ENCODE data around the gene MIEF2. TPM values are rescaled to one million over a fixed set of nuclear protein-coding genes. Genes with fewer than 3 reads are reported as not detected.
A peak's percentile ranks its signal among the peaks of the same experiment; 100 is the strongest.

MIEF2 gene
- polyA plus RNA-seq, 3 donors = 3.5 to 6.1 (median 4.9) TPM

- peaks cover 37 to 61% of the 10 kb centered on the region in 2 donors for H3K36me3 Mint-ChIP-seq
- Histone ChIP-seq H3K9ac (ENCODE audit: insufficient read depth, low read length, poor library complexity, severe bottlenecking) (no peak overlapping the region), H3K9me3 (replicated peaks in 1 of 2; ENCODE audit: control insufficient read depth in 1 of 2, insufficient read depth in 1 of 2, low read length in 2 of 2) (no peaks in the 10 kb centered on the region), H3K4me3 (replicated peaks in 1 of 3; ENCODE audit: low read depth in 2 of 3, low read length in 3 of 3) (no peak overlapping the region), H3K4me1 (ENCODE audit: control insufficient read depth in 1 of 2, insufficient read depth in 2 of 2, low read length in 2 of 2) (no peaks in the 10 kb centered on the region), H4K20me1 (ENCODE audit: insufficient read depth, low read length) (peaks cover 26% of the 10 kb centered on the region), H3K4me2 (replicated peaks; ENCODE audit: extremely low read depth, low read length, poor library complexity, severe bottlenecking) (no peak overlapping the region), H3K36me3 (replicated peaks in 1 of 2; ENCODE audit: control insufficient read depth in 1 of 2, insufficient read depth in 2 of 2, low read length in 2 of 2) (peaks cover 48 to 66% of the 10 kb centered on the region in 2 donors), H3K27ac (ENCODE audit: low read depth in 1 of 2, low read length in 2 of 2) (no peak overlapping the region), H3K79me2 (ENCODE audit: insufficient read depth, low read length) (no peaks in the 10 kb centered on the region), H2AFZ (ENCODE audit: insufficient read depth, low read depth, low read length, poor library complexity, severe bottlenecking) (no peak overlapping the region), H3K27me3 (ENCODE audit: control insufficient read depth in 2 of 2, insufficient read depth in 2 of 2, low read length in 2 of 2) (no peaks in the 10 kb centered on the region)
- no peak overlapping the region for H3K27ac Mint-ChIP-seq
- no peak for DNase-seq
- no peak overlapping the region for H3K4me3 Mint-ChIP-seq
- no peaks in the 10 kb centered on the region for H3K4me1 Mint-ChIP-seq
- H3K9me3 Mint-ChIP-seq = no peaks in the 10 kb centered on the region
- intact Hi-C loops (cut with micrococcal nuclease) = no loop called here
- TF ChIP-seq CTCF (IDR thresholded peaks at IDR 0.05) = no peak
- WGBS (ENCODE audit: insufficient coverage) = 94% methylated on average over 19 of the region's 28 CpGs
- H3K27me3 Mint-ChIP-seq (ENCODE audit: low read depth in 3 of 3) = peaks cover 0 to 2% (median 2%) of the 10 kb centered on the region in 3 donors
These were observed 19.1 kb upstream of the MIEF2 start for GRCh38 chr17:18241229-18241871.

GRCh38 chr17:18245038-18245776 is 15.3 kb upstream of the MIEF2 start:
- no peak overlapping the region for H3K27ac ChIP-seq (ENCODE audit: low read depth in 1 of 2, low read length in 2 of 2)
- H3K9ac ChIP-seq (ENCODE audit: insufficient read depth, low read length, poor library complexity, severe bottlenecking) = no peak overlapping the region
- no peaks in the 10 kb centered on the region for H3K9me3 ChIP-seq (replicated peaks in 1 of 2; ENCODE audit: control insufficient read depth in 1 of 2, insufficient read depth in 1 of 2, low read length in 2 of 2)
- H3K4me3 ChIP-seq (replicated peaks in 1 of 3; ENCODE audit: low read depth in 2 of 3, low read length in 3 of 3) = no peak overlapping the region
- H4K20me1 ChIP-seq (ENCODE audit: insufficient read depth, low read length) = peaks cover 57% of the 10 kb centered on the region
- no peak for TF ChIP-seq CTCF (IDR thresholded peaks at IDR 0.05)
- H3K79me2 ChIP-seq (ENCODE audit: insufficient read depth, low read length) = no peaks in the 10 kb centered on the region
- Mint-ChIP-seq H3K9me3 (no peaks in the 10 kb centered on the region), H3K27me3 (ENCODE audit: low read depth in 3 of 3) (peaks cover 0 to 5% (median 2%) of the 10 kb centered on the region in 3 donors), H3K4me1 (peaks cover 6% of the 10 kb centered on the region), H3K27ac (peak overlapping the region in 3 of 7 donors; percentile 40 to 54 (median 43)), H3K36me3 (peaks cover 53 to 74% of the 10 kb centered on the region in 2 donors), H3K4me3 (no peak overlapping the region)
- H3K27me3 ChIP-seq (ENCODE audit: control insufficient read depth in 2 of 2, insufficient read depth in 2 of 2, low read length in 2 of 2) = no peaks in the 10 kb centered on the region
- peaks cover 68 to 80% of the 10 kb centered on the region in 2 donors for H3K36me3 ChIP-seq (replicated peaks in 1 of 2; ENCODE audit: control insufficient read depth in 1 of 2, insufficient read depth in 2 of 2, low read length in 2 of 2)
- H3K4me2 ChIP-seq (replicated peaks; ENCODE audit: extremely low read depth, low read length, poor library complexity, severe bottlenecking) = no peak overlapping the region
- intact Hi-C loops (cut with micrococcal nuclease) = no loop called here
- H2AFZ ChIP-seq (ENCODE audit: insufficient read depth, low read depth, low read length, poor library complexity, severe bottlenecking) = no peak overlapping the region
- no peaks in the 10 kb centered on the region for H3K4me1 ChIP-seq (ENCODE audit: control insufficient read depth in 1 of 2, insufficient read depth in 2 of 2, low read length in 2 of 2)
- no peak for DNase-seq
- 94% methylated on average over 21 of the region's 21 CpGs for WGBS (ENCODE audit: insufficient coverage)
